ENCODE results near the gene EBNA1BP2. TPM values are rescaled to one million over a fixed set of nuclear protein-coding genes. Genes with fewer than 3 reads are reported as not detected.

EBNA1BP2 gene
- total and polyA plus RNA-seq, 2 of the 13 experiments (the other 11 are each of a cell fraction or from before 2014, with no cell fraction given): 27.1 to 102 TPM

DNA sequence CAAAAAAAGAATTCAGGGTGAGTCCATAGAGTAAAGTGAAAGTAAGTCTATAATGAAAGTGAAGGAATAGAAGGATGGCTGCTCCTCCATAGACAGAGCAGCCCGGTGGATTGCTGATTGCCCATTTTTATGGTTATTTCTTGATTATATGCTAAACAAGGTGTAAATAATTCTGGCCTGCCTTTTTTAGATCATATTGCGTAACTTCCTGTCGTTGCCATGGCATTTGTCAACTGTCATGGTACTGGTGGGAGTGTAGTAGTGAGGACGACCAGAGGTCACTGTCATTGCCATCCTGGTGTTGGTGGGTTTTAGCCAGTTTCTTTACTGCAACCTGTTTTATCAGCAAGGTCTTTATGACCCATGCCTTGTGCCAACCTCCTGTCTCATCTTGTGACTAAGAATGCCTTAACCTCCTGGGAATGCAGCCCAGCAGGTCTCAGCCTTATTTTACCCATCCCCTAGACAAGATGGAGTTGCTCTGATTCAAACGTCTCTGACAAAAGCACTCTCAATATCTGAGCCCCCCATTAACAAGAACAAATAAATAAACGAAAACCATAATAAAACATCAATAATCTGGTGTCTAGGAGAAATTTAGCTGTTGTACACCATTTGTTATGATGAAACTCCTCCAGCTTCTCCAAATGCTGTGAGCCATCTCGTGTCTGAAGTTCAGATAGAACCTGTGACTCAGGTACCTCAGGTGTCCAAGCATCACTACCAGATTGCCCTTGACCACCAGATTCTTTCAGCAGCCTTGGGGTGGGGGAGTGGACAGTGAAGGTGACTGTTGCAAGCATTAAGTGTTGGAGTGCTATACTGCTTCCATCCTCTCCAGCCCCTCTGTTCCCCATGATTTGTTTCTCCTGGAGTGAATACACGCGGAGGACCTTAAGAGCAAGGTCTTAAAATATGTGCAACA is 36.0 kb downstream of the EBNA1BP2 start (continued):
- TF ChIP-seq ZNF253 (CRISPR knock-in tag; IDR thresholded peaks at IDR 0.05; ENCODE audit: borderline replicate concordance) (no peak), PHB2 (IDR thresholded peaks at IDR 0.05; ENCODE audit: partially characterized antibody) (no peak), CEBPG (CRISPR knock-in tag; IDR thresholded peaks at IDR 0.05) (peak; percentile 67), ZNF678 (CRISPR knock-in tag; IDR thresholded peaks at IDR 0.05) (no peak)

DNA sequence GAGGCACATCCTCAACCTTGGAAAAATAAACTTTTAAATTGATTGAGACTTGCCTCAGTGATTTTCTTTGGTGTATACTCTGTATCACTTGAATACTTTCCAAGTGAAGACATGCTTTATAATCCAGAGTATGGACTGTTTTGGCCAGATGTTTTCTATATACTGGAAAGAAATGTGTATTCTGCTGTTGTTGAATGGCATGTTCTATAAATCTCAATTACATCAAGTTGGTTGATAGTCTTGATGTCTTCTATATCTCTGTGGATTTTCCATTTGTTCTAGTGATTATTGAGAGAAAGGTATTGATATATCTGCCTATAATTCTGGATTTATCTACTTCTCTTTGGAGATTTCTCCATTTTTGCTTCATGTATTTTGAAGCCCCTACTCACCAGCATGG is 37.5 kb downstream of the EBNA1BP2 start:
- no peaks in the 10 kb centered on the region for H3K79me2 ChIP-seq (ENCODE audit: insufficient read depth, low read length)
- no peak for FAIRE-seq
- CTCF ChIA-PET (ENCODE audit: low intra/inter-chr PET ratio, low total read pairs): no interaction called here
- no peak for TF ChIP-seq ATM (IDR thresholded peaks at IDR 0.05; ENCODE audit: borderline replicate concordance)
- TF ChIP-seq, protein P1, sequence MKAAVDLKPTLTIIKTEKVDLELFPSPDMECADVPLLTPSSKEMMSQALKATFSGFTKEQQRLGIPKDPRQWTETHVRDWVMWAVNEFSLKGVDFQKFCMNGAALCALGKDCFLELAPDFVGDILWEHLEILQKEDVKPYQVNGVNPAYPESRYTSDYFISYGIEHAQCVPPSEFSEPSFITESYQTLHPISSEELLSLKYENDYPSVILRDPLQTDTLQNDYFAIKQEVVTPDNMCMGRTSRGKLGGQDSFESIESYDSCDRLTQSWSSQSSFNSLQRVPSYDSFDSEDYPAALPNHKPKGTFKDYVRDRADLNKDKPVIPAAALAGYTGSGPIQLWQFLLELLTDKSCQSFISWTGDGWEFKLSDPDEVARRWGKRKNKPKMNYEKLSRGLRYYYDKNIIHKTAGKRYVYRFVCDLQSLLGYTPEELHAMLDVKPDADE (CRISPR knock-in tag; IDR thresholded peaks at IDR 0.05): no peak
- peak; percentile 99 for TF ChIP-seq ZNF614 (CRISPR knock-in tag; IDR thresholded peaks at IDR 0.05; ENCODE audit: borderline replicate concordance)
- POLR2A ChIA-PET: no interaction called here
- DNase-seq (ENCODE audit: low spot score): no peak
- H3K4me2 ChIP-seq (ENCODE audit: low read depth, low read length): no peak overlapping the region
- no peak overlapping the region for H2AFZ ChIP-seq (ENCODE audit: low read length)
- H4K20me1 ChIP-seq (ENCODE audit: insufficient read depth, low read length): no peaks in the 10 kb centered on the region; the same call in 1 of the 2 replicates
- no peak overlapping the region for H3K4me3 ChIP-seq (replicated peaks in 1 of 3; ENCODE audit: insufficient read depth in 1 of 3, low read depth in 2 of 3, low read length in 3 of 3)
- in situ Hi-C loops (cut with HindIII; ENCODE audit: extremely low pct_ligation_motif_present, low pct_unique_long_range_greater_than_20kb): no loop called here
- H3K36me3 ChIP-seq (replicated peaks in 1 of 2; ENCODE audit: control insufficient read depth in 1 of 2, insufficient read depth in 2 of 2, low read length in 2 of 2): no peaks in the 10 kb centered on the region
- no peak overlapping the region for H3K27ac ChIP-seq (ENCODE audit: extremely low read length, insufficient read depth, low read length)
- no peaks in the 10 kb centered on the region for H3K27me3 ChIP-seq (ENCODE audit: control insufficient read depth in 1 of 2, insufficient read depth in 2 of 2, low read length in 2 of 2)
- H3K9me3 ChIP-seq (ENCODE audit: low read length): peaks cover 19% of the 10 kb centered on the region; the same call in 1 of the 2 replicates
- peaks cover 16% of the 10 kb centered on the region for H3K4me1 ChIP-seq (ENCODE audit: insufficient read depth, low read length)
- intact Hi-C loops (cut with micrococcal nuclease; ENCODE audit: unreplicated experiment): no loop called here
- no TSS peak for BruUV-seq (replicated peaks)
- no peak overlapping the region for H3K9ac ChIP-seq (ENCODE audit: insufficient read depth, low read depth, low read length)
- ATAC-seq: no peak
